ENCODE measurements around the gene LDLRAD2. TPM values are rescaled to one million over a fixed set of nuclear protein-coding genes. Genes with fewer than 3 reads are reported as not detected.
A peak's percentile ranks its signal among the peaks of the same experiment; 100 is the strongest.

Gene LDLRAD2
- total RNA-seq, 2 donors from 2014 or later: 0.05 to 0.07 TPM

GRCh38 chr1:21843996-21844395, 31.9 kb downstream of the LDLRAD2 start:
- H3K4me3 Mint-ChIP-seq: no peak overlapping the region
- no peaks in the 10 kb centered on the region for H3K4me1 Mint-ChIP-seq (ENCODE audit: low read depth)
- no peaks in the 10 kb centered on the region for H3K27me3 Mint-ChIP-seq (ENCODE audit: low read depth)
- ATAC-seq (replicated peaks in 1 of 2) (no peak), DNase-seq (no peak)
- H3K36me3 Mint-ChIP-seq (ENCODE audit: insufficient read depth in 2 of 2): no peaks in the 10 kb centered on the region
- no peak overlapping the region for H3K27ac Mint-ChIP-seq
- no peaks in the 10 kb centered on the region for H3K9me3 Mint-ChIP-seq

- no peak for ATAC-seq (replicated peaks in 1 of 2)
Observed at GRCh38 chr1:21845646-21846641, 33.9 kb downstream of the LDLRAD2 start.

GRCh38 chr1:21847223-21848205, 35.4 kb downstream of the LDLRAD2 start:
- DNase-seq (no peak), ATAC-seq (replicated peaks in 1 of 2) (no peak)
- Mint-ChIP-seq H3K36me3 (ENCODE audit: insufficient read depth in 2 of 2) (no peaks in the 10 kb centered on the region), H3K9me3 (no peaks in the 10 kb centered on the region), H3K4me1 (ENCODE audit: low read depth) (peaks cover 5% of the 10 kb centered on the region), H3K4me3 (no peak overlapping the region), H3K27me3 (ENCODE audit: low read depth) (no peaks in the 10 kb centered on the region), H3K27ac (no peak overlapping the region)

More at GRCh38 chr1:21845646-21846641, 33.9 kb downstream of the LDLRAD2 start:
- Mint-ChIP-seq H3K4me3 (no peak overlapping the region), H3K4me1 (ENCODE audit: low read depth) (no peaks in the 10 kb centered on the region), H3K27me3 (ENCODE audit: low read depth) (no peaks in the 10 kb centered on the region), H3K9me3 (no peaks in the 10 kb centered on the region), H3K36me3 (ENCODE audit: insufficient read depth in 2 of 2) (no peaks in the 10 kb centered on the region), H3K27ac (no peak overlapping the region)
- no peak for DNase-seq

- H3K27ac Mint-ChIP-seq: no peak overlapping the region
- no peaks in the 10 kb centered on the region for H3K9me3 Mint-ChIP-seq
- H3K4me3 Mint-ChIP-seq: no peak overlapping the region
- no peaks in the 10 kb centered on the region for H3K36me3 Mint-ChIP-seq (ENCODE audit: insufficient read depth in 2 of 2)
- peaks cover 5% of the 10 kb centered on the region for H3K4me1 Mint-ChIP-seq (ENCODE audit: low read depth)
- H3K27me3 Mint-ChIP-seq (ENCODE audit: low read depth): no peaks in the 10 kb centered on the region
- DNase-seq: no peak
- ATAC-seq (replicated peaks in 1 of 2): no peak
Observed at GRCh38 chr1:21848524-21849174, 36.6 kb downstream of the LDLRAD2 start.

- Mint-ChIP-seq H3K27ac (no peak overlapping the region), H3K4me1 (ENCODE audit: low read depth) (peaks cover 5% of the 10 kb centered on the region), H3K9me3 (no peaks in the 10 kb centered on the region), H3K27me3 (ENCODE audit: low read depth) (no peaks in the 10 kb centered on the region), H3K4me3 (no peak overlapping the region), H3K36me3 (ENCODE audit: insufficient read depth in 2 of 2) (no peaks in the 10 kb centered on the region)
- DNase-seq: no peak
- no peak for ATAC-seq (replicated peaks in 1 of 2)
Observed at GRCh38 chr1:21849909-21850576, 38.0 kb downstream of the LDLRAD2 start.

GRCh38 chr1:21851430-21852250, 39.6 kb downstream of the LDLRAD2 start:
- ATAC-seq (replicated peaks in 1 of 2) (no peak), DNase-seq (no peak)
- Mint-ChIP-seq H3K27ac (no peak overlapping the region), H3K4me1 (ENCODE audit: low read depth) (peaks cover 5% of the 10 kb centered on the region), H3K27me3 (ENCODE audit: low read depth) (no peaks in the 10 kb centered on the region), H3K36me3 (ENCODE audit: insufficient read depth in 2 of 2) (no peaks in the 10 kb centered on the region), H3K9me3 (no peaks in the 10 kb centered on the region), H3K4me3 (no peak overlapping the region)

GRCh38 chr1:21852282-21853130, 40.4 kb downstream of the LDLRAD2 start:
- Mint-ChIP-seq H3K9me3 (no peaks in the 10 kb centered on the region), H3K4me3 (no peak overlapping the region), H3K4me1 (ENCODE audit: low read depth) (peaks cover 5% of the 10 kb centered on the region), H3K27ac (peak overlapping the region; percentile 60), H3K27me3 (ENCODE audit: low read depth) (no peaks in the 10 kb centered on the region), H3K36me3 (ENCODE audit: insufficient read depth in 2 of 2) (no peaks in the 10 kb centered on the region)
- DNase-seq (no peak), ATAC-seq (replicated peaks in 1 of 2) (peak; percentile 37 to 39)

GRCh38 chr1:21853131-21853427, 41.0 kb downstream of the LDLRAD2 start:
- H3K4me1 Mint-ChIP-seq (ENCODE audit: low read depth): peaks cover 5% of the 10 kb centered on the region
- ATAC-seq (replicated peaks in 1 of 2): no peak

GRCh38 chr1:21854090-21854750, 42.2 kb downstream of the LDLRAD2 start:
- Mint-ChIP-seq H3K27ac (no peak overlapping the region), H3K4me3 (no peak overlapping the region), H3K27me3 (ENCODE audit: low read depth) (no peaks in the 10 kb centered on the region), H3K4me1 (ENCODE audit: low read depth) (peaks cover 5% of the 10 kb centered on the region), H3K36me3 (ENCODE audit: insufficient read depth in 2 of 2) (no peaks in the 10 kb centered on the region), H3K9me3 (no peaks in the 10 kb centered on the region)
- no peak for ATAC-seq (replicated peaks in 1 of 2)
- DNase-seq: no peak

More at GRCh38 chr1:21853131-21853427, 41.0 kb downstream of the LDLRAD2 start:
- DNase-seq: no peak
- no peak overlapping the region for H3K27ac Mint-ChIP-seq
- no peaks in the 10 kb centered on the region for H3K27me3 Mint-ChIP-seq (ENCODE audit: low read depth)
- H3K36me3 Mint-ChIP-seq (ENCODE audit: insufficient read depth in 2 of 2): no peaks in the 10 kb centered on the region
- no peaks in the 10 kb centered on the region for H3K9me3 Mint-ChIP-seq
- H3K4me3 Mint-ChIP-seq: no peak overlapping the region

GRCh38 chr1:21854751-21855131, 42.7 kb downstream of the LDLRAD2 start:
- Mint-ChIP-seq H3K27ac (no peak overlapping the region), H3K4me3 (no peak overlapping the region), H3K36me3 (ENCODE audit: insufficient read depth in 2 of 2) (no peaks in the 10 kb centered on the region), H3K4me1 (ENCODE audit: low read depth) (peaks cover 5% of the 10 kb centered on the region), H3K9me3 (no peaks in the 10 kb centered on the region), H3K27me3 (ENCODE audit: low read depth) (no peaks in the 10 kb centered on the region)
- DNase-seq: no peak
- ATAC-seq (replicated peaks in 1 of 2): no peak
